GM18909 (cell line): Measurements from ENCODE around the gene NGFR.

ENCODE experiments used
- ATAC-seq: cut with Tn5 transposase; IDR thresholded peaks from one replicate; pipeline ENCODE4 v1.9.1; 2021; ENCODE audit warnings: mild to moderate bottlenecking; ENCODE audit not compliant: unreplicated experiment, poor library complexity

Gene NGFR, protein sequence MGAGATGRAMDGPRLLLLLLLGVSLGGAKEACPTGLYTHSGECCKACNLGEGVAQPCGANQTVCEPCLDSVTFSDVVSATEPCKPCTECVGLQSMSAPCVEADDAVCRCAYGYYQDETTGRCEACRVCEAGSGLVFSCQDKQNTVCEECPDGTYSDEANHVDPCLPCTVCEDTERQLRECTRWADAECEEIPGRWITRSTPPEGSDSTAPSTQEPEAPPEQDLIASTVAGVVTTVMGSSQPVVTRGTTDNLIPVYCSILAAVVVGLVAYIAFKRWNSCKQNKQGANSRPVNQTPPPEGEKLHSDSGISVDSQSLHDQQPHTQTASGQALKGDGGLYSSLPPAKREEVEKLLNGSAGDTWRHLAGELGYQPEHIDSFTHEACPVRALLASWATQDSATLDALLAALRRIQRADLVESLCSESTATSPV

DNA sequence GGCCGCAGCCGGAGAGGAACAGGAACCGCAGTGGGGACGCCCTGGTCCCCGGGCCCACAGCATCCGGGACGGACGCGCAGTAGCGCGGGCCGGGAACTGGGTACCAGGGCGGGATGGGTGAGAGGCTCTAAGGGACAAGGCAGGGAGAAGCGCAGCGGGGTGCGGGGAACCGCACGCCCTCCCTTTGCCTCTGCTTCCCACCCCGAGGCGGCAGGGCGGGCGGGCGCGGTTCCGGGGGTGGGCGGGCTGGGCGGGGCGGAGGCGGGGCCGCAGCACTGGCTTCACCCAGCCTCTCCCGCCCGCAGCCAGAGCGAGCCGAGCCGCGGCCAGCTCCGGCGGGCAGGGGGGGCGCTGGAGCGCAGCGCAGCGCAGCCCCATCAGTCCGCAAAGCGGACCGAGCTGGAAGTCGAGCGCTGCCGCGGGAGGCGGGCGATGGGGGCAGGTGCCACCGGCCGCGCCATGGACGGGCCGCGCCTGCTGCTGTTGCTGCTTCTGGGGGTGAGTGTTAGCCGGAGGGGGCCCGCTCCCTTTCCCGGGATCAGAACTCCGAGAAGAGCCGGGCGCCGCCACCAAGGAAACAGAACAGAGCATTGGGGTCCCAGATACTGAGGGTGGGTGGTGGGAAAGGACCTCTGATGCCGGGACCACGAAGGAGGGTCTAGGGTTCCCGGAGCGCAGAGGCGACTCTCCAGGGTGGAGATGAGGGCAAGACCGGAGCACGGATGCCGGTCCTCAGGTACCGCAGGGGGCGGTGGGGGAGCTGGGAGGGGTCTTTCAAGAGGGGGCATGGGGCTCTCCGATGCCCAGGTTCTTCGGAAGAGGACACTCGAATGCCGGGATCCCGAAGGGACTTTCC is at the start of gene NGFR:
NGFR (plus strand) TSS at position 308 of the 856 bp plus-strand sequence; CDS start at position 433, 125 bp downstream.
- ATAC-seq: no peak

- ATAC-seq: no peak
Measured at GRCh38 chr17:49445591-49445990, 49.5 kb upstream of the NGFR start.

DNA sequence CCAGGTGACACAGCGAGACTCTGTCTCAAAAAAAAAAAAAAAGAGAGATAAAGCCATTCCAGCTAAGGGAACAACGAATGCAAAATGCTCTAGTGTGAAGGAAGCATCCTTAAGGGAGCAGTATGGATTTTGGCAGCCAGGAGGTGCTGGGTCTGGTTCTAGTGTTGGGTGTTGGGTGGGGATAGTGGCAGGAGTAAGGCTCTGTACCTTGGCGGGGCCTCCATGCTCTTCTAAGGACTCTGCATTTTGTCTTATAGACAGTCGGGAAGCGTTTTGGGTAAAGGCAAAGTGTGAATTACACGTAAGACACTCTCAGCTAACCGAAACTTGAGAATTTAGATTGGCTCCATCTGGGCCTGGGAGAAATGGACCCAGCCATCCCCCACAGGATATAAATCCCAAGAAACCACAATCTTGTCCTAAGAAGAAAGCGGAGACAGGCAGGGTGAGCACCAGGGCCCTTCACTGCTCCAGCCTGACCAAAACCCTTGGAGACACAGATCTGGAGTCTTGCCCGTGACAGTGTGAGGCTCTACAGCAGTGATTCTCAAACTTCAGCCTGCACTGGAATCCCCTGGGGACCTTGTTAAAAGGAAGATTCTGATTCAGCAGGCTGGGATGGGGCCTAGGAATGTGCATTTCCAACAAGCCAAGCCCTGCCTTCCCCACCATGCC is 47.3 kb upstream of the NGFR start:
- ATAC-seq: no peak

- no peak for ATAC-seq
Measured at GRCh38 chr17:49450181-49450580, 44.9 kb upstream of the NGFR start.

DNA sequence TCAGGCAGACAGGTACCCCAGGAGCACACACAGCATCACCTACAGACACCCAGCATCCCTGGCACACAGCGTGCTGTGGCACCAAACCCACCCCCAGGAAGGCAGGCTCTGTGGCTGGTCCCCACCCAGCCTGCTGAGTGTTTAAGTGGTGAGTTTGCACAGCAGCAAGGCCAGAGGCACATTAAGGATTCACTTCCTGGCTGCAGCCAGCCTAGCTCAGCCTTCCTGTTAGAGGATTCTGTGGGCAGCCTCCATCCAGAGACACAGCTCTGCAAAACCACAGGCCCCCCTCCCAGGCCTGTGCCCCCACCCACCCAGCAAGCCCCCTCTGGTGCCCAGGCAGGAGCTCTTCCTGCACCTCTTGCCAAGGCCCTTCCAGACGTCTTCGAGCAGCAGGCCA is 44.4 kb upstream of the NGFR start:
- no peak for ATAC-seq

GRCh38 chr17:49452201-49452600 is 42.9 kb upstream of the NGFR start:
- ATAC-seq: no peak

GRCh38 chr17:49452661-49453060 is 42.4 kb upstream of the NGFR start:
- no peak for ATAC-seq

DNA sequence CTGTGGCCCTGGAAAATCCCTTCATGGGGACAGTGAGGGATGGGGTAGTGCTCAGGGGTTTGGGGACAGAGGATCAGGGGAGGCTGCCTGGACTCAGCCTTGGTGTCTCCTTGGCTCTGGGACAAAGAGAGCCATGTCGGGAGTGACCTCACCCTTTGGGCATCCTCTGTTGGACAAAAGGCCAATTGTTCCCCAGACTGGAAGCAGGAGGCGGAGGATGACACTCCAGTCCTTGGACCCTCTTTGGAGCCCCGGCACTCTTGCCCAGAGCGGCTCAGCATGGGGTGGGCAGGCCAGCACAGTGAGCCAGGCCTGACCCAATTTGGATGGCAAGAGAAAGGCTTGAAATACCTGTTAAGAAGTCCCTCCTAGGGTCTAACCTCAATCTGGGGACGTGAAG is 41.0 kb upstream of the NGFR start:
- ATAC-seq: no peak

- ATAC-seq: no peak
Measured at GRCh38 chr17:49455272-49455861, 39.7 kb upstream of the NGFR start.

- no peak for ATAC-seq
Measured at GRCh38 chr17:49456183-49456965, 38.7 kb upstream of the NGFR start.

GRCh38 chr17:49457564-49458535 is 37.2 kb upstream of the NGFR start:
- ATAC-seq: no peak

DNA sequence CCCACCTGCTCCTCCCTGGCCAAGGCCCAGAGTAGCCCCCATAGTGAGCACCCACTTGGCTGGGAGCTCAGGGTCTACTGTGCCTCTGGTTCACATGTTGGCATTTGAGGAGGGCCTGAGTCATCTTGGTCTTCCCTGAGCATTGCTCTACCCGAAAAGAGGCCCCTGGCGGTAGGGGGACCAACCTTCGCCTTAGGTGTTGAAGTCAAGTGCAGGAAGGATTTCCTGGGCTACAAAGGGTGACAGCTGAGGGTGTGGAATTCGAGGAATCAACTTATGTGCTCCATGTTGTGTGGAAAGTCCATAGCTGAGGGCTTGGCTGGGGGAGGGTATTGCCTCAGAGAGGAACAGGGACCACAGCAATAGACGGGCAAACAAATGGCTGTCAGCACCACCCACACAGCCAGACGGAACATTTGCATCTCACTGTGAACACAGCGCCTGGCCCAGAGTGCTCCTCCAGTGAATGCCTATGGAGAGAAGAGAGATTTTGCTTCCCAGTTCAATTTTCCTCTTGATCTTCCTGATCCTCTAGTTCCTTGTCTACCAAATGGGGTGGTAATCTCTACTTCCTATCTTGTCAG is 35.6 kb upstream of the NGFR start:
- ATAC-seq: no peak

- no peak for ATAC-seq
Measured at GRCh38 chr17:49460401-49460800, 34.7 kb upstream of the NGFR start.

GRCh38 chr17:49461580-49461979 is 33.5 kb upstream of the NGFR start:
- ATAC-seq: no peak

- no peak for ATAC-seq
Measured at GRCh38 chr17:49464049-49464448, 31.0 kb upstream of the NGFR start.

GRCh38 chr17:49465331-49465903 is 29.7 kb upstream of the NGFR start:
- ATAC-seq: no peak

- ATAC-seq: no peak
Measured at GRCh38 chr17:49466436-49466835, 28.7 kb upstream of the NGFR start.

DNA sequence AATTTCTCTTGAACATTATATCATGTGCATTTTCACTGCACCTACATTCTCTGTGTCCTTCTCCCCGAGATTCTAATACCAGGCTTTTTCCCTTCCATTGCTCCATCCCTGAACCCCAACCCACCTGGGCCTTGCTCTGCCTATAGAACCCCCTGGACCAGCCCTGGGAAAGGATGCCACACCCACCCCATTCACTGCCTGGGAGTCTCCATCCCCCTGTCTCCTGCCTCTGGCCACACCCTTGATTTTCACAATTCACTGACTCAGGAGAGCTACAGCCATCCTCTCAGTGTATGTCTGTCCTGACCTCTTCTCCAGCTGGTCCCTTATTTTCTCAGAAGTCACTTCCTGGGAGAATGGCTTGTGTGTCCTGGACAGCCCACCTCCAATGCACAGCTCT is 27.9 kb upstream of the NGFR start:
- ATAC-seq: no peak
